Measurements from ENCODE around the gene ADAM10.
"Not testable (repeated sequence)": the region's sequence is repeated elsewhere in the genome, so short reads cannot be mapped to it uniquely, and the experiment has no call there.

ADAM10 gene

GRCh38 chr15:58671186-58671585 is 78.3 kb downstream of the ADAM10 start:
- DNase-seq (ENCODE audit: low read depth), result no peak

GRCh38 chr15:58669108-58669507 is 80.4 kb downstream of the ADAM10 start:
- DNase-seq (ENCODE audit: low read depth), result no peak

GRCh38 chr15:58666957-58667356 is 82.5 kb downstream of the ADAM10 start:
- DNase-seq (ENCODE audit: low read depth), result no peak

- DNase-seq (ENCODE audit: low read depth), result no peak
Observed at GRCh38 chr15:58665672-58666071, 83.8 kb downstream of the ADAM10 start.

GRCh38 chr15:58650102-58650501 is 99.4 kb downstream of the ADAM10 start:
- no peak for DNase-seq (ENCODE audit: low read depth)

- no peak for DNase-seq (ENCODE audit: low read depth)
Observed at GRCh38 chr15:58649175-58649574, 100.3 kb downstream of the ADAM10 start.

- DNase-seq (ENCODE audit: low read depth), result no peak
Observed at GRCh38 chr15:58643996-58644395, 105.5 kb downstream of the ADAM10 start.

- no peak for DNase-seq (ENCODE audit: low read depth)
Observed at GRCh38 chr15:58641660-58642059, 107.8 kb downstream of the ADAM10 start.

GRCh38 chr15:58639992-58640391 is 109.5 kb downstream of the ADAM10 start:
- DNase-seq (ENCODE audit: low read depth), result no peak

GRCh38 chr15:58639002-58639756 is 110.3 kb downstream of the ADAM10 start:
- no peak for DNase-seq (ENCODE audit: low read depth)

GRCh38 chr15:58632789-58633188 is 116.7 kb downstream of the ADAM10 start:
- DNase-seq (ENCODE audit: low read depth), result peak; percentile 60

GRCh38 chr15:58631319-58631718 is 118.2 kb downstream of the ADAM10 start:
- DNase-seq (ENCODE audit: low read depth), result no peak

- no peak for DNase-seq (ENCODE audit: low read depth)
Observed at GRCh38 chr15:58629625-58630024, 119.9 kb downstream of the ADAM10 start.

GRCh38 chr15:58628206-58628947 is 121.1 kb downstream of the ADAM10 start:
- no peak for DNase-seq (ENCODE audit: low read depth)

GRCh38 chr15:58627701-58628100 is 121.8 kb downstream of the ADAM10 start:
- DNase-seq (ENCODE audit: low read depth), result no peak

GRCh38 chr15:58627046-58627445 is 122.5 kb downstream of the ADAM10 start:
- no peak for DNase-seq (ENCODE audit: low read depth)

- DNase-seq (ENCODE audit: low read depth), result no peak
Observed at GRCh38 chr15:58626378-58626777, 123.1 kb downstream of the ADAM10 start.

- DNase-seq (ENCODE audit: low read depth), result no peak
Observed at GRCh38 chr15:58622877-58623276, 126.6 kb downstream of the ADAM10 start.

- DNase-seq (ENCODE audit: low read depth), result not testable (repeated sequence)
Observed at GRCh38 chr15:58620268-58620667, 129.2 kb downstream of the ADAM10 start.

GRCh38 chr15:58616171-58616570 is 133.3 kb downstream of the ADAM10 start:
- no peak for DNase-seq (ENCODE audit: low read depth)

GRCh38 chr15:58611731-58612676 is 137.5 kb downstream of the ADAM10 start:
- DNase-seq (ENCODE audit: low read depth), result no peak

- no peak for DNase-seq (ENCODE audit: low read depth)
Observed at GRCh38 chr15:58608711-58609110, 140.8 kb downstream of the ADAM10 start.
